NCI-H2029 (cell line): Measurements from ENCODE around the gene PCNX2.
A peak's percentile ranks its signal among the peaks of the same experiment; 100 is the strongest.

Source experiments
- DNase-seq: peaks from one replicate; lab custom pipeline; 2025; lab: John Stamatoyannopoulos, UW

PCNX2 gene

DNA sequence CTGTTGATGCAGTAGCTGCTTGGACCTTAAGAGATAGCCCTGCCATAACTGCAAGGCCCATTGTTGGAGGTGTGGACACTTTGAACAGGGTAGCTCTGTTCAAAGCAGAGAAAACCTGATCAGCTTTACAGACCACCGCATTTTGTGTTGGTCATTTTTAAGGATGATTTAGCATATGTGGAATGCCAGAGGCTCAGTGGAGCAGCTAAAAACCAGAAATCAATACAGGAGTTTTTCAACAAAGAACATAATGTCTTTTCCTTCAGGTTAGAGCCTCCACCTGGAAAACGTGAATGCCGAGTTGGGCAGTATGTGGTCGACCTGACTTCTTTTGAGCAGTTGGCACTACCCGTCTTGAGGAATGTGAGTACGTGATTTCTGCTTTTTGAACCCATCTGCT is 339.4 kb downstream of the PCNX2 start:
- DNase-seq, result no peak

DNA sequence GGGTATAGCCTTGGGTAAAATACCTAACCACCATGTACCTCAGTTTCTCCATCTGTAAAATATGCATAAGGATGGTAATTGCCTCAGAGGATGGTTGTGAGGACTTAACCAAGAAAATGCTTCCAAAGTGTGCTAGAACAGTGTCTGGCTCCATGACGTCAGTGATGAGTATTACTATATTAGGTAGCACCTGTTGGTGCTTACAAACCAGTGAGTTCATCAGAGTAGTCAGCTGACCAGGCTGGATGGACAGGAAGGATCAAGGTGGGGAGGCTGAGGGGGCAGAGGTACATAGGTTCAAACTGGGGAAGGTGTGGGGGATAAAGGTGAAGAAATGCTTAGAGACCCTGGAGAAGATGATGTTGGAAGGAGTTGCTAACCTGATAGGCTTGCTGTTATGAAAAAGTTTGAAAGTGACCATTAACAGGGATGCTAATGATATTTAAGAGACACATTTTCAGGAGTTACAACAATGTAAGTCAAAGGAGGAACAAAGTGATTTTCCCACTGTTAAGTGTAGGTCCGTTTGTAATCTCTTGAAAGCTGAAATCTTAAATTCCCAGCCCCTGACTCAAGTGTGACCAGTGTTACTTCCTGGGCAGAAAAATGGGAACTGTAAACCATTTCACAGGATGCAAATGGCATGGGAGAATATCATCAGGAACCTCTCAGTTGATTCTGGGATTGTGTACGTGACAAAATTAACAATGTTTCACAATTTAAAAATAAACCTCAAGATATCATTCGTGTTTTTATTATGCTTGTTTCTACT is 340.7 kb downstream of the PCNX2 start:
- no peak for DNase-seq

DNA sequence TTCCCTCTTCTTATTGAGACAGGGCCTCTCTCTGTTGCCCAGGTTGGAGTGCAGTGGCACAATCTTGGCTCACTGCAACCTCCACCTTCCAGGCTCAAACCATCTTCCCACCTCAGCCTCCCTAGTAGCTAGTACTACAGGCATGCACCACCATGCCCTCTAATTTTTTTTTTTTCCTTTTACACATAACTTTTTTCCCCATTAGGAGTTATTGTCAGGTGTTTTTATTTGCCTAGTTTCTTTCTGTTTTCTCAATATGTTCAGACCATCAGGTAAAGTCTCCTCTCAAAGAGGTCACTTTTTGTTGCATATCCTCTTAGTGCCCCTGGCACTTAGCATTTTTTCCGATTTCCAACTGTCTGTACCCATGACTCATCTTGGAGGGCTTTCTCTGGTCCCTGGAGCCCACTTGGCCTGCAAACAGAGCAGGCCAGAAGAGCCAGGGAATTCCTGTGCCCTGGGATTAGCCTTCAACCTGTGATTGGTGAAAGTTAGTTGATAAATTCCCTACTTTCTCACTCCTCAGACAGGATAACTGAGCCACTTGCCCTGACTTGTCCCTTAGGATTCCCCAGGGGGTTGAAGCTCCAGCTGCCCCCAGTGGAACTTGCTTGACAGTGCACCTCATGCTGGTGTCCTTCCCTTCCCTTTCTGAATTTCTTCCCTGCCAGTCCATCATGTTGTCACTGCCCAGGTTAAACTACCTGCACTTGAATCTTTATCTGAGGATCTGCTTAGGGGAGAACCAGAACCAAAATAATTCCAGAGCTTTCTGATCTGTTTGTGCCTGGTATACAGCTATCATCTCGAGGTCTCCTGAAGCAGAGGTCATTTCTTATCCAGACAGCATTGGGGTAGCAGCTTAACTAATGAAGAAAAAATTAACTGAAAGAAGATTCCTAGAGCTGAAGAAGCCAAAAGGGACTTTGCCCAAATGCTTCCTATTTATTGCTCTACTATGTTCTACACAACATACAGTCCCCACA is 342.7 kb downstream of the PCNX2 start:
- peak; percentile 19 for DNase-seq

DNA sequence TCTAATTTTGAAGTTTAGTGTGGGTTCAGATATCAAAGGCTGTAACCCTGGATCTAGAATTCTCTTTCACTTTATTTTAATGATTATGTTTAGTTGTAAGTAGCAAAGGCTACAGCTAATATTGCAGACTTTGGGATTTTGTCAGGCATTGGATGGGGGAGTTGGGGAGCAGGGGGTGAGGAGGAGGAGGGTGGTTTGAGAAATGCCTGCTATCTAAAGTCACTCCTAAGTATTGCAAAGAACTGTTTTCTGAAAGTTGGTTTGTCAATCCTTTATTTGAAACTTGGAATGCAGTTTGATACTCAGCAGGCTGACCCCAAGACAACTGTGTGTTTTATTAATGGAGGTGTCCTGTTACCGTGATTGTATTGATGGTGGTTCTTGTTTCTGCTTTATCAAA is 343.9 kb downstream of the PCNX2 start:
- no peak for DNase-seq

DNA sequence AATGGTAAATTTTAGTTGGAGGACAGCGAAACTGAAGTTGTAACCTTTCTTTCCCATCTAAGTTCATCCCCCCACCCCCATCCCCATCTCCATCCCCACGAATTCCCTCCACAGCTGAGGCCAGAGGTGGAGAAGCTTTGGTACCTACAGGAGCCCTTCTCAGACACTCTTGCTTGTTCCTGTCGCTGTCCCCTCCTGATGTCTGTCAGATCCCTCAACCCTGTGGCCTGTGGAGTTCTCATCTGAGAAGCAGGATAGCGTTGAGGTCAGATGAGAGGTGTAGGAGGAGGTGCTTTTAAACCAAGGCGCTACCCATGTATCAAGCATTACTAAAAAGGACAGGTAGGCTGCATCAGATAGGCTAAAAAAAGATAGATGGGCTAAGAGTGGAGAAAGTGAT is 344.3 kb downstream of the PCNX2 start:
- DNase-seq, result no peak

DNA sequence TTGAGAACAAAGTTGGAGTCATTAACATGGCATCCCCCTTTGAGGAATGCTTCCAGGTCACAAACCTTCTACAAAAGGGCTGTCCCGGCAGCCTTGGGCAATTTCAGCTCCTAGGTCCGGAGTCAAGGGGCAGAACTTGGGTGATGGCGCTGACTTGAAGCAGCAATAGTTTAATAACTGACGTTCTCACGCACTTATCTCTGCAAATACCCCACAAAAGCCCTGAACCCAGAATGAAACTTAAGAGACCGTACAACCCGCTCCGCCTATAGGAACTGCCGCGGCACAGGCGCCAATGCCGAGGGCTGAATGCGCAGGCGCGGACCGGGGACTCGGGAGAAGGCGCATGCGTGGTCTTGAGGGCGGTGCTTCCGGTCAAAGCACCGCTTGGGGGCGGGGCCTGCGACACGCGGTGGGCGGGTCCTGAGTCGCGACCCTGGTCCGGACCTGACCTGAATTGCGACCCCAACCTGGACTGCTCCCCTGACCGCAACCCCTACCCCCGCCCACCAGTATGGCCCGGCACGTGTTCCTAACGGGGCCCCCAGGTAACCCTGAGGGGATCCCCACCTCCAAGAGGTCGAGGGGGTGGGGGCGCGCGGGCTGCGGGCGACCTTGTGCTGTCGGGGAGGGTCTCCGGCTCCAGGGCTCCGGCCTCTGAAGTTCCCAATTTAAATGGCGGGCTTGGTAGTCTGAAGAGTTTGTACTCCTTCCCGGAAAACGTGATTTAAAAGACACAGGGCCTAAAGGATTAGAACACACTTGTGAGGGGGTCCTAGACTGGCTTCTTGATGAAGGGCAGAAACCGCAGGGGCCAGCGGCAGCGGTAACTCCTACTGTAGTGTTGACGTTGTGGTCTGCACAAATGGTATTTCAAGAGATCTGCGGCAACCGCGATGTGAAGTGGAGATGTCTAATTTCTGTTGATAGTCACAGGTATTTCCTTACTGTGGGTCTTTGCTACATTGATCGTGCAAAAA is 345.0 kb downstream of the PCNX2 start, which contains the start of gene NTPCR:
Gene NTPCR, plus strand, starts transcription at position 415 of the 980 bp plus-strand sequence. Its CDS starts 100 bp downstream, at position 515.
- peak; percentile 87 for DNase-seq

DNA sequence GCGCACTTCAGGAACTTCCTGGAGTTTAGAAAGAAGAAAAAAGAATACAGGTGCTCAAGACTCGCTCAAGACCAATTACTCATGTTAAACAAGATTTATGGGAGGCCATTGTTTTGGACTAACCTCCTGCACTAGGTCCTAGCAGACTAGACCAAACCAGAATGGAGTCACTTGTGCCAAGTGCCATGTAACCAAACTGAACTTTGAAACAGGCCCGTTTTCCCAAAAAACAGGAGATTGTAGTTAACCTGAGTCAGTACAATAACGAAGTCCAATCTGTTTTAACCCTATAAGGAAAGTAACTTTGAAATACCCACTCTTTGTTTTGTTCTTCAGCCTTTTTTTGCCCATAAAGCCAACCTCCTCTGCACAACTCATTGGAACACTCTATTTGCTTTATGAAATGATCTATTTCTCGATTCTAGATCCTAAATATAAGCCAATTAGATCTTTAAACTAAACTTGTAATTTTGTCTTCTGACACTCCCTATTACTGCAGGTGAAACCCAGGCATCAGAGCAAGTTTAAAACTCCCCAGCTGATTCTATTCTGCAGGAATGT is 345.8 kb downstream of the PCNX2 start:
- DNase-seq, result no peak

DNA sequence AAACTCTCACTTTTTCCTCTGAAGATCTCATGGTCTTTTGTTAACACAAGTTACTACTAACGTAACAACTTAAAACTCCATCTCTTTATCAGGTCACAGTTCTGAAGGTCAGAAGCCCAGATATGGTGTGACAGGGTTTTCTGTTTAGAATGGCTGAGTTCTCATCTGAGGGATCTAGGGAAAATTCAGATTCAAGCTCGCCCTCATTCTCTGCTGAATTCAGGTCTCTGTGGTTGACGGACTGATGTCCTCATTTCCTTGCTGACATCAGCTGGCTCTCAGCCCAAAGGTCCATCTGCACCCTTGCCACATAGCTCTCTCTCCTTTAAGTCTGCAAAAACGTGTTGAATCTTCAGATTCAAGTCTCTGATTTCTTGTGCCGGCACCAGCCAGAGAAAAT is 351.2 kb downstream of the PCNX2 start:
- no peak for DNase-seq

DNA sequence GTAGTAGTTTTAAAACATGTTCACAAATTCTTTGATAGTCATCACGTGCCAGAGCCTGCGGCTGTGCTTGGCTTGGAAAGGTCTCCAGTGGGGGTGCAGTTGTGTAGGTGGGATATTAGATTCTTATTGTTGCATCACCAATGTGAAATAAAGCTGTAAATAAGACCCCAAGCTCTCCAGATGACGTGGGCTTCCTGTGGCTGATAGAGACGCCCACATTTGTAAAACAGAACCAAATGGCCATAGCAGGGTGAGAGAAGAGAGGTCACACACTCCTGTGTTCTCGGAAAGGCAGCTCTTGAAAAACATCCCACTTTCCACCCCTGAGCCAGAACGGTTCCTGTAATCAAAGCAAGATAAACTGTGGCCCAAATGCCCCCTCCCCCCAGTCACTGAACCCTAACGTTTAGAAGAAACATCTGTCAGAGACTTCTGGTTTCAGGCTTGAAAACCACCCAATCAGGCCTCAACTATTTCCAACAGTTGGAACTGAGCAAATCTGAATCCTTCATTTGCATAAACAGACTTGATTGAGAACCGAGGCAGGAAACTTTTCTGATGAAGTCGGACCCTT is 351.8 kb downstream of the PCNX2 start:
- DNase-seq, result no peak

DNA sequence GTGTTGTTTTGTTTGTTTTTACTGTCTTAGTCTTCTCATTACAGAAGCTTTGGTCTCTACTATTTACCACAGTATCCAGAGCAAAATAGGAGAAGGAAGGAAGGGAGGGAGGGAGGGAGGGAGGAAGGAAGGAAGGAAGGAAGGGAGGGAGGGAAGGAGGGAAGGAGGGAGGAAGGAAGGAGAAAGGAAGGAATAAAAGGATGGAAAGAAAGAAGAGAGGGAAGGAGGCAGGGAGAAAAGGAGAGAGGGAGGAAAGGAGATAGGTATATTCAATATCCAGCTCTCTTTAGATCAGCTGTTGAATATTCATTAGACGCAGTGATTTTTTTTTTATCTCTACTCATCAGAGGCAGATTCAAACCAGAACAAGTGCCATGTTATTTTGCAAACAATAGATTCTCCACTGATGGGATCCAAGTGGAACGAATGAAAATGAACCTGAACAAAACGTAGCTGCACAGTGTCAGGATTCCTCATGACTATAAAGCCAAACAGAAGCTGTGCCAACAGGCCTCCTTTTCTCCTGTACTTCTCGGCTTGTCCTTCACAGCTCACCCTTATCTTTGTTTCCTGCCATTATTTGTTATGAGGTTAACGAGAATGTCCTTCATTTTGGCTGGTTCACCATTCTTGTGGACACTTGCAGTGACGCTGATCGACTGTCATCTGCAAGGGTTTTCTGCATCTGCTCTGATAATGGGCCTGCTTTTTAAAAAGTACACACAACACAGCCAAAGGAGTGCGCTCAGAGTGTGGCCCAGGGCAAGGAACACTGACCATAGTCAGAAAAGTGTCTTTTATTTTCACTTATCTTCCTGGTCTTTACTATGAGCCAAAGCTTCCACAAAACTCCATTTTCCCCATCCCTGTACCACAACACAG is 352.9 kb downstream of the PCNX2 start:
- no peak for DNase-seq

DNA sequence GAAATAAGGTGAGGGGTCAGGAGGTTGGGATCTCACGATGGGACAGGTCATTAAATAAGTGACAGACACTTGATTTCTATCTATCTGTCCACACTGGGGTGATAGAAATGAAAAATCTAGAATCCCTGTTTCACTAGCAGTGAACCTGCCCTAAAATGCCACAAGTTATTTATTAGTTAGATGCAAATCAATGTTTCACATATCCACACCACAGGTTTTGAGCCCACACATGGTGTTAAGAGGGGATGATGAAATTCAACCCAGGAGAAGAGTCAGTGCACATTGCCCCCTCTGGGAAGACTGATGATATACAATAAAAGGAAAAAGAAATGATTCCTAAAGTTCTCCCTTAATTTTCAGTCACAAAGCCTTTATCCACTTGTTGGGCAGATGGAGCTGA is 355.3 kb downstream of the PCNX2 start:
- DNase-seq, result no peak

DNA sequence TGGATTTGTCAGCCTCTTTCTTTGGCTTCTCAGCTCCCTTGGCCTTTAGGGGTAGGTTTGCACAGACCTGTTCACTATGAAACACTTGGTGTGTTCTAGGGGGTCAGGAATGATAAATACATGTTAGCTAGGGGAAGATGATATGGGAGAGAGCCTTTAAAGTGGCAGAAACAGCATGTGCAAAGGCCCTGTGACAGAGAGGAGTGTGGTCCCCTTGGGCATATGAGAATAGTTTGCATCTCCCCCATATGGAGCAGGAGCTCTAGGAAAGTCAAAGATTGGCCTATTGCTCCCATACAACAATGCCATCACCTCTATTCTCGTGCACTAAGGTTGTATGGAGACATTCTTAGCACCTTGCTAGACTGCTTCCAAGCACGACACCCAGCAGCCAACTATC is 355.8 kb downstream of the PCNX2 start:
- no peak for DNase-seq

DNA sequence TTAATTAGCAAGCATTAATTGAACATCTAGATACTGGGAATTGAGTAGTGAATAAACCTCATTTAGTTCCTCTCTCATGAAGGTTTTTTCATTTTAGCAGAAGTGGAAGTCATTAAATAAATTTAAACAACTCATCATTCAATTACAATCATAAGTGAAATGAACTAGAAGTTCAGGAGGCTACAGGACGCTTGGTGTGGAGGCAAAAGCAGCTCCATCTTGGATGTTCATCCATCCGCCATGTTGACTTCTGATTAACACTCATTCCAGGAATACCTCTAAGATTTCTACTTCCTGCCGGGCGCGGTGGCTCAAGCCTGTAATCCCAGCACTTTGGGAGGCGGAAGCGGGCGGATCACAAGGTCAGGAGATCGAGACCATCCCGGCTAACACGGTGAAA is 356.6 kb downstream of the PCNX2 start:
- DNase-seq, result no peak

DNA sequence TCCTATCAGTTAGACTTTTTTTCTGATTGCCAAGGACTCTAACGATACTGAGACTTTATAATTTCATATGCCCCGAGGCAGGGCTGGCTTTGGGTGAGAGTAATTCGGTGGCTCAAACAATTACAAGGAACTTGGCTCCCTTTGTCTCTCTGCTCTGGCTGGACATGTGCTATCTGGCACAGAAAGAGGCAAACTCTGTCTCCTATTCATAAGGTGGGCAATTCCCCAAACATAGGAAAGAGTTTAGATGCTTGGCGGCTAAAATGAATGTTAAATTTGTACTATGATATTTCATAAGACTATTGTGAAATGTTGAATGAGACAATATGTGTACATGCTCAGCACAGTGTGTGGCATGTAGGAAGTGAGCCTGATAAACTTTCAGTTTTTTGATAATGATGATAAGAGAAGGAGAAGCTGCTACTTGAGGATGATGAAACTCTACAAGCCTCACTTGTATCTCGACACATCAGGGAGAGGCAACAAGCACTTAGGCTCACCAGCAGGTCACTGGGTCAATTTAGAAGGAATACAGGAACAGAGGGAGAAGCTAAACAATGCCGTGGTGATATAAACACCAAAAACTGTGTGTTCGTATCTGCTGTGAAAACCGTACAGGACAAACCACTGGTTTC is 357.7 kb downstream of the PCNX2 start:
- no peak for DNase-seq

DNA sequence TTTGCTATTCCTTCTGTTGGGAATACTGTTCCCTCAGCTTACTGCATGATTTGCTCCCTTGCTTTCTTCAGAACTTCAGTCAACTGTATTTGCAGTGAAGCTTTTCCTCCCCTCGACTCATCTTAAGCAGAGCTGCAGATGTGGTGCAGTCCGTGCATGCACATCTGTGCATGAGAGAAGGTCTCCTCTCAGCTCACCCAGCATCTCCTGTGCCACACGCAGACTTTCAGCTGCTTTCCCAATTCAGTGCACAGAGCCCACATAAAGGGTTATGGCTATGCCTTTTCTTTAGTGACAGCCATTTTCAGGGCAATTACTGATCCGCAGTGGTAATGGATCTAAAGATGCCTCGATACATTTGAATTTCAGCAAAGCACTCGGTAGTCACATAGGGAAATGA is 358.6 kb downstream of the PCNX2 start:
- DNase-seq, result no peak
